ENCODE data around the gene GCN1. TPM values are rescaled to one million over a fixed set of nuclear protein-coding genes. Genes with fewer than 3 reads are reported as not detected.
"Not testable (repeated sequence)": the region's sequence is repeated elsewhere in the genome, so short reads cannot be mapped to it uniquely, and the experiment has no call there.

The GCN1 gene
- total RNA-seq, 1 donor from 2014 or later, result 134 TPM

- Mint-ChIP-seq H3K27ac (no peak overlapping the region), H3K36me3 (peaks cover 14% of the 10 kb centered on the region), H3K4me1 (peaks cover 41% of the 10 kb centered on the region), H3K4me3 (no peak overlapping the region), H3K9me3 (no peaks in the 10 kb centered on the region), H3K27me3 (ENCODE audit: low read depth) (peaks cover 1% of the 10 kb centered on the region)
- TF ChIP-seq CTCF (IDR thresholded peaks at IDR 0.05; ENCODE audit: unreplicated experiment), result no peak
- no peak for DNase-seq (ENCODE audit: low spot score in 2 of 2, unreplicated experiment in 2 of 2)
Measured at GRCh38 chr12:120196363-120196762, 1.8 kb upstream of the GCN1 start.

- no peak for DNase-seq (ENCODE audit: low spot score in 2 of 2, unreplicated experiment in 2 of 2)
- Mint-ChIP-seq H3K4me1 (peaks cover 30% of the 10 kb centered on the region), H3K4me3 (peak overlapping the region; percentile 86), H3K27me3 (ENCODE audit: low read depth) (no peaks in the 10 kb centered on the region), H3K9me3 (no peaks in the 10 kb centered on the region), H3K36me3 (peaks cover 18% of the 10 kb centered on the region), H3K27ac (peak overlapping the region; percentile 89)
- no peak for TF ChIP-seq CTCF (IDR thresholded peaks at IDR 0.05; ENCODE audit: unreplicated experiment)
Measured at GRCh38 chr12:120194226-120194533, 335 bp downstream of the GCN1 start.

- not testable (repeated sequence) for H3K9me3 Mint-ChIP-seq; H3K27me3 Mint-ChIP-seq (ENCODE audit: low read depth); H3K27ac Mint-ChIP-seq; DNase-seq (ENCODE audit: low spot score in 2 of 2, unreplicated experiment in 2 of 2)
- H3K36me3 Mint-ChIP-seq, result peaks cover 11% of the 10 kb centered on the region
- peak overlapping the region; percentile 86 for H3K4me3 Mint-ChIP-seq
- peaks cover 21% of the 10 kb centered on the region for H3K4me1 Mint-ChIP-seq
Measured at GRCh38 chr12:120193286-120193685, 1.2 kb downstream of the GCN1 start.

- Mint-ChIP-seq H3K4me3 (no peak overlapping the region), H3K27ac (no peak overlapping the region), H3K27me3 (ENCODE audit: low read depth) (no peaks in the 10 kb centered on the region), H3K9me3 (no peaks in the 10 kb centered on the region), H3K4me1 (peaks cover 19% of the 10 kb centered on the region), H3K36me3 (peaks cover 18% of the 10 kb centered on the region)
- DNase-seq (ENCODE audit: low spot score in 2 of 2, unreplicated experiment in 2 of 2), result no peak
- TF ChIP-seq CTCF (IDR thresholded peaks at IDR 0.05; ENCODE audit: unreplicated experiment), result no peak
Measured at GRCh38 chr12:120190985-120191480, 3.5 kb downstream of the GCN1 start.

- TF ChIP-seq CTCF (IDR thresholded peaks at IDR 0.05; ENCODE audit: unreplicated experiment), result no peak
- peaks cover 19% of the 10 kb centered on the region for H3K4me1 Mint-ChIP-seq
- H3K27ac Mint-ChIP-seq, result no peak overlapping the region
- no peaks in the 10 kb centered on the region for H3K9me3 Mint-ChIP-seq
- H3K36me3 Mint-ChIP-seq, result peaks cover 19% of the 10 kb centered on the region
- no peak overlapping the region for H3K4me3 Mint-ChIP-seq
- no peaks in the 10 kb centered on the region for H3K27me3 Mint-ChIP-seq (ENCODE audit: low read depth)
- no peak for DNase-seq (ENCODE audit: low spot score in 2 of 2, unreplicated experiment in 2 of 2)
Measured at GRCh38 chr12:120190386-120190785, 4.1 kb downstream of the GCN1 start.

- peaks cover 33% of the 10 kb centered on the region for H3K36me3 Mint-ChIP-seq
- peaks cover under 1% of the 10 kb centered on the region for H3K4me1 Mint-ChIP-seq
- H3K27ac Mint-ChIP-seq, result no peak overlapping the region
- no peaks in the 10 kb centered on the region for H3K9me3 Mint-ChIP-seq
- no peak overlapping the region for H3K4me3 Mint-ChIP-seq
- no peak for DNase-seq (ENCODE audit: low spot score in 2 of 2, unreplicated experiment in 2 of 2)
- no peaks in the 10 kb centered on the region for H3K27me3 Mint-ChIP-seq (ENCODE audit: low read depth)
- no peak for TF ChIP-seq CTCF (IDR thresholded peaks at IDR 0.05; ENCODE audit: unreplicated experiment)
Measured at GRCh38 chr12:120186654-120187053, 7.9 kb downstream of the GCN1 start.
